C4-2B (cell line): ENCODE results near the gene XYLT1.

Experiments used
- ZFX ChIP-seq: fragments of 450-650 bp; IDR thresholded peaks from 2 replicates; pipeline ENCODE4 v1.6.1; 2017
- TF ChIP-seq, protein P1 (sequence below): fragments of 450-650 bp; conservative IDR thresholded peaks from 2 replicates; pipeline ENCODE4 v1.5.1; 2017; ENCODE audit warnings: mild to moderate bottlenecking

DNA sequence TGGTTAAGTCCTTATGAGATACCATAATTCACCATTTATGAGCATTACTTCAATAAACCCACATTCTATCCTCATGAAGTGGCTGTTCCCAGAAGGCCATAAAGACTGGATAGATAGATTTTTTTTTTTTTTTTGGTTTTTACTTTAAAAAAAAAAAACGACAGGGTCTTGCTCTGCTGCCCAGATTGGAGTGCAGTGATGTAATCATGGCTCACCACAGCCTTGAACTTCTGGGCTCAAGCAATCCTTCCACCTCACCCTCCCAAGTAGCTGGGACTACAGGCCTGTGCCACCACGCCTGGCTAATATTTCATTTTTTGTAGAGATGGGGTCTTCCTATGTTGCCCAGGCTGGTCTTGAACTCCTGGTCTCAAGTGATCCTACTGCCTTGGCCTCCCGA, 102.3 kb downstream of the XYLT1 start:
- TF ChIP-seq, protein P1, sequence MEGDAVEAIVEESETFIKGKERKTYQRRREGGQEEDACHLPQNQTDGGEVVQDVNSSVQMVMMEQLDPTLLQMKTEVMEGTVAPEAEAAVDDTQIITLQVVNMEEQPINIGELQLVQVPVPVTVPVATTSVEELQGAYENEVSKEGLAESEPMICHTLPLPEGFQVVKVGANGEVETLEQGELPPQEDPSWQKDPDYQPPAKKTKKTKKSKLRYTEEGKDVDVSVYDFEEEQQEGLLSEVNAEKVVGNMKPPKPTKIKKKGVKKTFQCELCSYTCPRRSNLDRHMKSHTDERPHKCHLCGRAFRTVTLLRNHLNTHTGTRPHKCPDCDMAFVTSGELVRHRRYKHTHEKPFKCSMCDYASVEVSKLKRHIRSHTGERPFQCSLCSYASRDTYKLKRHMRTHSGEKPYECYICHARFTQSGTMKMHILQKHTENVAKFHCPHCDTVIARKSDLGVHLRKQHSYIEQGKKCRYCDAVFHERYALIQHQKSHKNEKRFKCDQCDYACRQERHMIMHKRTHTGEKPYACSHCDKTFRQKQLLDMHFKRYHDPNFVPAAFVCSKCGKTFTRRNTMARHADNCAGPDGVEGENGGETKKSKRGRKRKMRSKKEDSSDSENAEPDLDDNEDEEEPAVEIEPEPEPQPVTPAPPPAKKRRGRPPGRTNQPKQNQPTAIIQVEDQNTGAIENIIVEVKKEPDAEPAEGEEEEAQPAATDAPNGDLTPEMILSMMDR: no peak
- TF ChIP-seq ZFX: no peak
